ENCODE measurements around the gene STAT1.
A peak's percentile ranks its signal among the peaks of the same experiment; 100 is the strongest.

Gene STAT1

DNA sequence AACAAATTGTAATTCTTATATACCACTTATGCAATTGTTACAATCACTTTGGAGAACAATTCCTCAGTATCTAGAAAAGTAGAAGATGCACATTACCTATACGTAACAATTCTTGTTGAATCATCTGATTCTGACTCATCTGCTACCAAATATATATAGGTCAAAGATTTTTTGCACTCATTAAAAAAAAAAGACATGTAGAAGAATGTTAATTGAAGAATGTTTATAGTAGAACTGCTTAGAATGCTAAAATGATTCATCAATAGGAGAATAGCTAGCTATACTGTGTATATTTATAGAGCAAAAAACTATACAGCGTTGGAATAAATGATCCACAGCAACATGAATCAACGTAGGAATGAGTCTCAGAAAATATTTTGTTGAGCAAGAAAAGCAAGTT is 29.5 kb upstream of the STAT1 start:
- H3K4me3 ChIP-seq (ENCODE audit: low read length): no peak overlapping the region
- H3K9me3 ChIP-seq (ENCODE audit: low read length): no peaks in the 10 kb centered on the region
- H3K36me3 ChIP-seq (ENCODE audit: insufficient read depth, low read length): no peaks in the 10 kb centered on the region
- H3K27me3 ChIP-seq (ENCODE audit: insufficient read depth, low read length): no peaks in the 10 kb centered on the region
- no peak overlapping the region for H2AFZ ChIP-seq (ENCODE audit: low read depth, low read length)
- H3K4me1 ChIP-seq (ENCODE audit: insufficient read depth, low read length): peaks cover 5% of the 10 kb centered on the region

DNA sequence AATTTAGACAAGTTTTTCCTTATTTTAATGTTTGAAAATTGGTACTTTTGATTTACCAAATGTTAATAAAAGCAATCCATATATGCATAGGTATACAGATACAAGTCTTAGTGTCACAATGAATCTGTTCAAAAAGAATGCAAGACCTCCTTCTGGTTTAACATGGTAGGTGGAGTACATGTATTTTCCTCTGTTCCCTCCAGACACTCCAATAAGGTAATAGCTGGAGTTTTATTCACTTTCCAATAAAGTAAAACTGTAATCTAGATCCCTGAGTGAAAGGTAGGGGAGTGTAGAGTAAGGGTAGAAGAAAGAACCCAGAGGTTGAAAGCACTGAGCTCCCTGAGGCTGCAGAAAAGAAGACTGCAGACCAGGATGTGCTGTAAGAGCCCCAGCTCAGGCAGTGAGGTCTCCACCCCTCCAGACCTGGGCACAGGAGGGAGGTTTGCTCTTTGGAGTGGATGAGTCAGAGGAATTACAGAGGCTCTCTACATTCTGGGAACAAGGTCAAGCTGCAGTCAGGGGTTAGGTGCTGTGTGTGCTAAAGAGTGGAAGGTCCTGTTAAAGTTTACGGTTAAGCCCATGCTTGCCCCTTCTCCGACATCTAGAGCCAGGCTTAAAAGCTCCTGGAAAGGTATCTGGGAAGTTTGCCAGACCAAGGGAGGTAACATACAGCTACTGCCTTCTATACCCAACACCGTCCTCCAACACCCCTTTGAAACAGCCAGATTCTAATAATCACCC is 27.6 kb upstream of the STAT1 start:
- no peaks in the 10 kb centered on the region for H3K9me3 ChIP-seq (ENCODE audit: low read length)
- H3K4me3 ChIP-seq (ENCODE audit: low read length): no peak overlapping the region
- H3K27me3 ChIP-seq (ENCODE audit: insufficient read depth, low read length): no peaks in the 10 kb centered on the region
- peaks cover 5% of the 10 kb centered on the region for H3K4me1 ChIP-seq (ENCODE audit: insufficient read depth, low read length)
- no peaks in the 10 kb centered on the region for H3K36me3 ChIP-seq (ENCODE audit: insufficient read depth, low read length)
- H2AFZ ChIP-seq (ENCODE audit: low read depth, low read length): no peak overlapping the region

DNA sequence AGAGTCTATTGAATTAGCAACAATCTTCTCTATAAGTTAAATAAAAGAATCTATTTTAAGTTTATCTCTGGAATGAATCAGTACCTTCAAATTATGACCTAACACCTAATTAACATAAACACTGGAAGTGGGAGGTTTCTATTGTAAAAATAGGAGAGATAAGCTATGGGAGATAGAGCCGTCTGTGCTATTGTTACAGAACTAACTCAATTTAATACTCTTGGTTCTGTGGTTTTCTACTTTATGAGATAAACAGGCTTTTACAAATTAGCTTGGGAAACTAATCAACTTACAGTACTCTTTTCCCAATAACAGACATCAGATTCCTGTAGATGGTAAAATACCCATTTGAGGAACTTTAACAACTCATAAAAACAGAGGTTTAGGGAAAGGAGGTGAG is 25.6 kb upstream of the STAT1 start:
- H3K9me3 ChIP-seq (ENCODE audit: low read length): no peaks in the 10 kb centered on the region
- H3K4me1 ChIP-seq (ENCODE audit: insufficient read depth, low read length): no peaks in the 10 kb centered on the region
- no peaks in the 10 kb centered on the region for H3K27me3 ChIP-seq (ENCODE audit: insufficient read depth, low read length)
- no peak overlapping the region for H2AFZ ChIP-seq (ENCODE audit: low read depth, low read length)
- no peaks in the 10 kb centered on the region for H3K36me3 ChIP-seq (ENCODE audit: insufficient read depth, low read length)
- H3K4me3 ChIP-seq (ENCODE audit: low read length): no peak overlapping the region

DNA sequence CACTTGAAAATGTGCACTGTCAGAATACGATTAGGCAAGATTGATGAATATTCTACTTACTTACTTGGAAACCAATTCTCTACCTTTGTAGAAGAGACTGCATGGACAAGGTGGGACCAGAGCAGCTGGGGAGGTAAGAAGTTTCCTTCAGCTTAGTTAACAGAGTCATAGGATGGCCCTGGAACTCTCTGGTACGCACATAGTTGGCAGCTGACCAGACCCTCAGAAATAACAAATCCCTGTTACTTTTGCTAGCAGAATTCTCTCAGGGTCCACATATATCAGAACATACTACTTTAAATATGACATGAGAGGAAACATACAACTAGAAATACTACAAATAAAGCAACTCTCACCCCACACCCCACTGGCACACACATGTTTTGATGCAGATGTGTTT is 24.8 kb upstream of the STAT1 start:
- H2AFZ ChIP-seq (ENCODE audit: low read depth, low read length): no peak overlapping the region
- no peaks in the 10 kb centered on the region for H3K27me3 ChIP-seq (ENCODE audit: insufficient read depth, low read length)
- no peaks in the 10 kb centered on the region for H3K36me3 ChIP-seq (ENCODE audit: insufficient read depth, low read length)
- H3K4me3 ChIP-seq (ENCODE audit: low read length): no peak overlapping the region
- no peaks in the 10 kb centered on the region for H3K9me3 ChIP-seq (ENCODE audit: low read length)
- H3K4me1 ChIP-seq (ENCODE audit: insufficient read depth, low read length): no peaks in the 10 kb centered on the region

DNA sequence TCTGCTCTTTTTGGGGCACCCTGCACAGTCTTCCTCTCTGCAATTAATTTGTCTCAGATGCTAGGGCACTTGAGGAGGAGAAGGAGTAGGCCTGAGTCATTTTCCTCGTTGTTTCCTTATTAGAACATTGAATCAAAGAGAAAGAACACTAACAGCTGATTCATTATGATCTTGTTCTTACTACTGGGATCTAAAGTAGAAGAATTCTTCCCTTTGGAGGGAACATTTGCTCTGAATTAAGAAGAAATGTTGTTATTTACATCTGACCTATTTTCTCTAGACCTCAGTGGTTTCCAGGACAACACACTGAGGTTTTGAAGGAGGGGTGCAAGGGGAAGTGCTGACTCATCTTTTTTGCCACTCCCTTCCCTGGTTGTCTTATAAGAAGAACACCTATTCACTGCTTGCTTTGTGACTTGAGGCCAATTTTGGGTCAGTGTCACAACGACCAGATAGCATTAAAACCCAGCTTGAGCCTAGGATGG is 24.3 kb upstream of the STAT1 start:
- no peaks in the 10 kb centered on the region for H3K36me3 ChIP-seq (ENCODE audit: insufficient read depth, low read length)
- no peaks in the 10 kb centered on the region for H3K27me3 ChIP-seq (ENCODE audit: insufficient read depth, low read length)
- no peak overlapping the region for H3K4me3 ChIP-seq (ENCODE audit: low read length)
- H3K4me1 ChIP-seq (ENCODE audit: insufficient read depth, low read length): no peaks in the 10 kb centered on the region
- H3K9me3 ChIP-seq (ENCODE audit: low read length): no peaks in the 10 kb centered on the region
- no peak overlapping the region for H2AFZ ChIP-seq (ENCODE audit: low read depth, low read length)

DNA sequence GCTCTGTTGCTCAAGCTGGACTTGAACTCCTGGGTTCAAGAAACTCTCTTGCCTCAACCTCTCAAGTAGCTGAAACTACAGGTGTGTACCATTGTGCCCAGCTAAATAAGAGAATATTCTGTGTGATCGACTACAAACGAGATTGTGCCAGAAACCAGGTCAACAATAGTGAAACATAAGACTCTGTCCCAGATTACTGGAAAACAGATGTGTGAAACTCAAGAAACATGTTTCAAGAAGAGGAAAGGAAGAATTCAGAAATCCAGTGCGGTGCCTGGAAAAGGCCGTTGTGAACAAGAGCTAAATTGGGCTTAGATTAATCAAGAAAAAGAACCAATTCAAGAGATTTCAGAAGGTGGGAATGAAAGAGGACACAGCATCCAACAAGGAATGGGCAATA is 23.4 kb upstream of the STAT1 start:
- no peaks in the 10 kb centered on the region for H3K36me3 ChIP-seq (ENCODE audit: insufficient read depth, low read length)
- H3K4me3 ChIP-seq (ENCODE audit: low read length): no peak overlapping the region
- no peaks in the 10 kb centered on the region for H3K4me1 ChIP-seq (ENCODE audit: insufficient read depth, low read length)
- H2AFZ ChIP-seq (ENCODE audit: low read depth, low read length): no peak overlapping the region
- no peaks in the 10 kb centered on the region for H3K9me3 ChIP-seq (ENCODE audit: low read length)
- no peaks in the 10 kb centered on the region for H3K27me3 ChIP-seq (ENCODE audit: insufficient read depth, low read length)

DNA sequence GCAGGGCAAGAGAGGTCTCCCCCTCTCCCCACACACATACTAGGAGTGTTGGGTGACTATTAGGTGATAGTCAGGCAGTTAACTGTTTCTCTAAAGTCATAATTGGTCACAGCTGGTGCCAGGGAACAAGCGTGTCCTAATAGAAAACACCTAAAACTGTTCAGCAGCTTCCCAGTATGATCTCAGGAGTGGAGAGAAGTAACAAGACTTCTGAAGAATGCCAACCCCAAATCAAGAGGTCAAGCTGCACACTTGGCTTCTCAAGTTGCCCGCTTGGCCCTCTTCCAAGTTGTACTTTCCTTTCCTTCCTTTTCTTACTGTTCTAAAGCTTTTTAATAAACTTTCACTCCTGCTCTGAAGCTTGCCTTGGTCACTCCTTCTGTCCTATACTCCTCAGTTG is 22.4 kb upstream of the STAT1 start:
- no peak overlapping the region for H2AFZ ChIP-seq (ENCODE audit: low read depth, low read length)

DNA sequence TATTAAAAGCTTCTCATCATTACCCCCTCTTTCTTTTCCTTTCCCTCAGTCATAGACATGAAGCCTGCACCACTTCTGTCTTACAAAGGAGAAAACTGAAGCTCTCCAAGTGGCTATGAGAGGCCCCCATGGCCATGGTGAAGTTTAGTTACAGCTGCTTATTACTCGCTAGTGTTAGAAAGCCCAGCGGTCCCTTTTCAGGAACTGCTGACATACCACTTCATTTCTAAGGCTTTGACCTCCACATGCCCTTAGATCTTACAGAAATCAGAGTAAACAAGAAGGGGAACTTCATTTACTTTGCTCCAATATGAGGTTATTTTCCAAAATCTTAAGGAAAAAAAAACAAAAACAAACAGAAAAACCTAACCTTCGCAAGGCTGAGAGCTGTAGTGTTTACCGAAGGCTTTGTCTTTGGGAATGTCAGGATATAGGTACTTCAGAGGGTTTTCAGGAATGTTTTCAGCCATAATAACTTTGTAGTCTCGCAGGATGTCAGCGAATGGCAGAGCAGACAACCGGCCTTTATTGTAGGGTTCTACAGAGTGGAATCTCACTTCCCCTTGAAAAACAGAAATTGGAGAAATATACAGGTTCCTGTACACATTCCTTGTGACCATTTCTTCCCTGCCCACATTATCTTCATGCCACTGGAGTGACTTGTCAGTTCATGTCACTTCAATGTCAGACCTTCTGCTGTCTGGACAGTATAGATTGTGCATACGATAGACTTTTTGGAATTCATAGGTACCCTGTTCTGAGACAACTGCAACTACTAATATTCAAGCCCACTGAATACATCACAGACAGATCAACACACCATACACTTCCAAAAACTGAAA is 18.8 kb upstream of the STAT1 start:
- H3K36me3 ChIP-seq (ENCODE audit: insufficient read depth, low read length): no peaks in the 10 kb centered on the region
- H3K4me3 ChIP-seq (ENCODE audit: low read length): no peak overlapping the region
- H3K9me3 ChIP-seq (ENCODE audit: low read length): no peaks in the 10 kb centered on the region
- no peaks in the 10 kb centered on the region for H3K27me3 ChIP-seq (ENCODE audit: insufficient read depth, low read length)
- no peaks in the 10 kb centered on the region for H3K4me1 ChIP-seq (ENCODE audit: insufficient read depth, low read length)
- H2AFZ ChIP-seq (ENCODE audit: low read depth, low read length): peak overlapping the region; percentile 10

More for the DNA sequence above, 22.4 kb upstream of the STAT1 start:
- no peaks in the 10 kb centered on the region for H3K27me3 ChIP-seq (ENCODE audit: insufficient read depth, low read length)
- H3K4me3 ChIP-seq (ENCODE audit: low read length): no peak overlapping the region
- H3K9me3 ChIP-seq (ENCODE audit: low read length): no peaks in the 10 kb centered on the region
- no peaks in the 10 kb centered on the region for H3K4me1 ChIP-seq (ENCODE audit: insufficient read depth, low read length)
- H3K36me3 ChIP-seq (ENCODE audit: insufficient read depth, low read length): no peaks in the 10 kb centered on the region

DNA sequence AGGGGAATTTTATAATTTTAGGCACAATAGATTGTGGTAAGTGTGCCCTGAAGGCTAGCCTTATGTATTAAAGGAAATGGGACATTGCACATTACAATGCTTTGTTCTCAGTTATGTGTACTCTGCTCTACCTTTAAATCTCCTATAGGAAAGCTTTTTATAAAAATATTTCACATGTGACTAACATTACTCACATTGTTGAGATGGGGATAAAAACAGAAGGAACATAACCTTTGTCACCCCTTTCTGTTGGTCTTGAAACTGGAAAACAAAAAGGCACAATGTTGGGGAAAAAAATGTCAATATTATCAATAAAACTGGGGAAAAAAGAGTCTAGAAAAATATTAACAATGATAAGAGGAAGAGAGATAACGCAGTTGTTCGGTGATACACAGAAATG is 17.3 kb upstream of the STAT1 start:
- Histone ChIP-seq H3K4me1 (ENCODE audit: insufficient read depth, low read length) (no peaks in the 10 kb centered on the region), H3K9me3 (ENCODE audit: low read length) (no peaks in the 10 kb centered on the region), H3K4me3 (ENCODE audit: low read length) (no peak overlapping the region), H3K27me3 (ENCODE audit: insufficient read depth, low read length) (no peaks in the 10 kb centered on the region), H2AFZ (ENCODE audit: low read depth, low read length) (no peak overlapping the region), H3K36me3 (ENCODE audit: insufficient read depth, low read length) (no peaks in the 10 kb centered on the region)

DNA sequence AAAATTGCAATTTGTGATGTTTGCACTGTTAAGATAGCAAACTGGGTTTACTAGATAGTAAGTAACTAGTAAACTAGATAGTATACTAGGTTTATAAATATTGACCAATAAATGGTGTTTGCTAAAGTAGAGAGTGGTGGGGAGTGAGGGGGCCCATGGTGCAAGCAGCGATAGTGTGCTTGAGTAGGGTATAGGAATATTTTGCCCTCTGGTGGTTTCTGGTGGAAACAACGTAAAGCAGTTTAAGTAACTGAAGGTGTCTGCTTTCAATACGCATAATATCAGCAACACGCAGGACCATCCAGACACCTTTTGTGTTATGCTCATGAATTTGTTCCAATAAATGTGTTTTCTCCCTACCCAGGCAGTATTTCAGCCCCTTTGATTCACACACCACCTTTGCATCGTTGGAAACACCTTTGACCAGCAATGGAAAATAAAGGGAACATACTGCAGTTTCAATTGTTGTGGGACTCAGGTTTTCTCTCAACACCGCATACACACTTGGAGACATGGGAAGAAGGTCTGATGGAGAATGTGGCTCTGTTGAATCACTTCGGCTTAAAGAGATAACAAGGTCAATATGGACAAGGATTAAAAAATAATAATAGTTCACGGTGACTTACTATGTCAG is 16.7 kb upstream of the STAT1 start:
- Histone ChIP-seq H3K4me3 (ENCODE audit: low read length) (no peak overlapping the region), H2AFZ (ENCODE audit: low read depth, low read length) (no peak overlapping the region), H3K9me3 (ENCODE audit: low read length) (no peaks in the 10 kb centered on the region), H3K36me3 (ENCODE audit: insufficient read depth, low read length) (no peaks in the 10 kb centered on the region), H3K4me1 (ENCODE audit: insufficient read depth, low read length) (no peaks in the 10 kb centered on the region), H3K27me3 (ENCODE audit: insufficient read depth, low read length) (no peaks in the 10 kb centered on the region)

DNA sequence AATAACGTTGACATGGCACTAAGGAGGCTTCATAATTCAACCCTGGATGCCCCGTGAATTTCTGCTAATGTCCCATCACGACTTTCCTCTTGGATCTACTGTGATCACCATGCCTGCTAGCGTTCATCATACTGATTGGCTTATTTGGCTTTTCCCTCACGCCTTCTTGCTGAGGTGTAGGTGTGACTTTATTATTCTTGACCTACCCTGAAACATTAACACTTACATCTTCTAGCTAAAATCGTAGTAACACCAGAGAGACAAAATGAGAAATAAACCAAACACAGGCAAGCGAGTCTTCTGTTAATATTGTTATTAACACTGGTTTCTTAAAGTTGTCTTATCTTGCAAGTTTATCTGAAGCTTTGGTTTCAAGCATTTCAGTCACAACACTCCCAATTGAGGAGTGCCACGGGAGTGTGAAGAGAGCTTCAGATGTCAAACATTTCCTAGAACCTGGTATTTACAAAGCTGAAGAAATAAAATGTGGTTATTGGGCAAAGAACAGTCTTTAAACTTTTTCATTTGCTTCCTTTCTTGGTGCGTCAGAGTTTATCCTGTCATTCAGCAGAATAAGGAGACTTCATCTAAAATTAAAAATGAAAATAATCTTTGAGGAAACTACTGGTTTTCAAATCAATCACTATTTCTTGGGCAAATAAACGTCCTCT is 15.4 kb upstream of the STAT1 start:
- Histone ChIP-seq H3K9me3 (ENCODE audit: low read length) (no peaks in the 10 kb centered on the region), H3K36me3 (ENCODE audit: insufficient read depth, low read length) (no peaks in the 10 kb centered on the region), H3K4me1 (ENCODE audit: insufficient read depth, low read length) (no peaks in the 10 kb centered on the region), H3K27me3 (ENCODE audit: insufficient read depth, low read length) (no peaks in the 10 kb centered on the region), H3K4me3 (ENCODE audit: low read length) (no peak overlapping the region), H2AFZ (ENCODE audit: low read depth, low read length) (no peak overlapping the region)

DNA sequence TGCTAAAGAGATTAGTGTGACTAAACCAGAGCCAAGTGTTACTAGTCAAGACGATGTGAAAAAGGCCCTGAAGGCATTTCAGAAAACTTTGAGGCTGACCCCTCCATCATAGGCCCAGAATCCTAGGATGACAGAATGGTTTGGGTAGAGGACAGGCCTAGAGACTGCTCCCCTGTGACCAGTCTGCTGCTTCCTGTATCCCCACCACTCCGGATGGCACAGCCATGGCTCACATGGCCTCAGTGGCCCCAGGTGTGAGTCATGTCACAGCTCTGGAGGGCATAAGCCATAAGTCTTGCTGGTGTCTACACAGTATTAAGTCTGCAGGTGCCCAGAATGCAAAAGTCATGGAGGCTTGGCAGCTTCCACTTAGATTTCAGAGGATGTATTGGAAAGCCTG is 12.4 kb upstream of the STAT1 start:
- no peak overlapping the region for H2AFZ ChIP-seq (ENCODE audit: low read depth, low read length)
- H3K4me3 ChIP-seq (ENCODE audit: low read length): no peak overlapping the region
- H3K27me3 ChIP-seq (ENCODE audit: insufficient read depth, low read length): no peaks in the 10 kb centered on the region
- no peaks in the 10 kb centered on the region for H3K9me3 ChIP-seq (ENCODE audit: low read length)
- no peaks in the 10 kb centered on the region for H3K4me1 ChIP-seq (ENCODE audit: insufficient read depth, low read length)
- no peaks in the 10 kb centered on the region for H3K36me3 ChIP-seq (ENCODE audit: insufficient read depth, low read length)

DNA sequence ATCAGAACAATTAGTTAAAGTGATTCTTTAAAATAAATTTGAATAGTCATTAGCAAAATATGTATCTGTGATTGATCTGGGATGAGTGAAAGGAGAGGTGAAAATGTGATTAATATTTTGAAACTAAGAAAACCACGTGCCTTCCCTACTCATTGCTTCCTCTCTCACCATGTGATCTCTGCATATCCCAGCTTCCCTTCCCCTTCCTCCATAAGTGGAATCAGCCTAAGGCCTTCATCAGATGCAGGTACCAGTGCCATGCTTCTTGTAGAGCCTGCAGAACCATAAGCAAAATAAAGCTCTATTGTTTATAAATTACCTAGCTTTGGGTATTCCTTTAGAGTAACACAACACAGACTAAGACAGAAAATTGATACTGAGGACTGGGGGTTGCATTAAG is 11.2 kb upstream of the STAT1 start:
- H3K4me1 ChIP-seq (ENCODE audit: insufficient read depth, low read length): peaks cover 6% of the 10 kb centered on the region
- H2AFZ ChIP-seq (ENCODE audit: low read depth, low read length): no peak overlapping the region
- H3K9me3 ChIP-seq (ENCODE audit: low read length): no peaks in the 10 kb centered on the region
- no peaks in the 10 kb centered on the region for H3K36me3 ChIP-seq (ENCODE audit: insufficient read depth, low read length)
- H3K27me3 ChIP-seq (ENCODE audit: insufficient read depth, low read length): no peaks in the 10 kb centered on the region
- H3K4me3 ChIP-seq (ENCODE audit: low read length): no peak overlapping the region
